Liver (tissue), 9 donors: Measurements from ENCODE around the gene PCSK6. TPM values are rescaled to one million over a fixed set of nuclear protein-coding genes. Genes with fewer than 3 reads are reported as not detected.

ENCODE experiments used
- DNase-seq: peaks from one replicate; pipeline ENCODE4 v3.0.0-alpha.2; 2017; ENCODE audit warnings: low spot score
- H3K27ac ChIP-seq, 2 donors: one replicate each; pipeline ENCODE4 v1.7.0; 2013; ENCODE audit warnings: inconsistent platforms in 2 of 2, low read length in 2 of 2, control low read depth in 1 of 2, low read depth in 1 of 2, mild to moderate bottlenecking in 1 of 2
- H3K27me3 ChIP-seq, 4 donors: one replicate each; pipeline versions ENCODE4 v1.6.1 to v1.7.0; 2013; ENCODE audit warnings: low read length in 3 of 4, inconsistent platforms in 1 of 4, mild to moderate bottlenecking in 1 of 4, moderate library complexity in 1 of 4; ENCODE audit not compliant: control insufficient read depth in 4 of 4, insufficient read depth in 4 of 4
- H3K36me3 ChIP-seq, 4 donors: one replicate each; pipeline versions ENCODE4 v1.6.1 to v1.7.0; 2013; ENCODE audit warnings: low read length in 3 of 4, mild to moderate bottlenecking in 3 of 4, low read depth in 1 of 4, moderate library complexity in 1 of 4; ENCODE audit not compliant: control insufficient read depth in 4 of 4, insufficient read depth in 3 of 4
- H3K4me1 ChIP-seq, 4 donors: one replicate each; pipeline versions ENCODE4 v1.6.1 to v1.7.0; 2013; ENCODE audit warnings: low read length in 3 of 4, mild to moderate bottlenecking in 3 of 4, moderate library complexity in 1 of 4; ENCODE audit not compliant: control insufficient read depth in 4 of 4, insufficient read depth in 4 of 4
- H3K4me3 ChIP-seq, 3 donors: one replicate each; pipeline versions ENCODE4 v1.6.1 to v1.7.0; 2013; ENCODE audit warnings: low read length in 3 of 3, control low read depth in 1 of 3, low read depth in 1 of 3, mild to moderate bottlenecking in 1 of 3
- H3K9ac ChIP-seq, 2 donors: one replicate each; pipeline ENCODE4 v1.7.0; 2013; ENCODE audit warnings: low read length in 2 of 2, mild to moderate bottlenecking in 2 of 2, moderate library complexity in 2 of 2, control low read depth in 1 of 2, low read depth in 1 of 2
- H3K9me3 ChIP-seq, 4 donors: one replicate each; pipeline versions ENCODE4 v1.6.1 to v1.7.0; 2013; ENCODE audit warnings: low read length in 3 of 4; ENCODE audit not compliant: control insufficient read depth in 4 of 4
- ATF3 ChIP-seq: IDR thresholded peaks from 2 replicates; pipeline ENCODE4 v1.6.1; 2016; ENCODE audit warnings: antibody characterized with exemption
- CTCF ChIP-seq: fragments of 150-350 bp; IDR thresholded peaks from 2 replicates; pipeline ENCODE4 v1.5.1; 2017; ENCODE audit warnings: improper control_type of control experiment, low read depth, low read length; ENCODE audit not compliant: missing input control
- EGR1 ChIP-seq, 2 donors: IDR thresholded peaks; 2 replicates each; pipeline ENCODE4 v1.6.1; 2016 to 2018; ENCODE audit warnings: antibody characterized with exemption in 2 of 2, low read depth in 2 of 2
- FOXA1 ChIP-seq: IDR thresholded peaks from 2 replicates; pipeline ENCODE4 v1.6.1; 2016; ENCODE audit warnings: antibody characterized with exemption
- FOXA2 ChIP-seq: IDR thresholded peaks from 2 replicates; pipeline ENCODE4 v1.6.1; 2016; ENCODE audit warnings: antibody characterized with exemption
- GABPA ChIP-seq, 2 donors: IDR thresholded peaks in 1 of 2; conservative IDR thresholded peaks in 1 of 2; 2 replicates each; pipeline ENCODE4 v1.6.1; 2016; ENCODE audit warnings: antibody characterized with exemption in 2 of 2, mild to moderate bottlenecking in 1 of 2, moderate library complexity in 1 of 2
- HNF4A ChIP-seq, 2 donors: conservative IDR thresholded peaks; 2 replicates each; pipeline ENCODE4 v1.6.1; 2016; ENCODE audit warnings: antibody characterized with exemption in 2 of 2, mild to moderate bottlenecking in 2 of 2
- HNF4G ChIP-seq: IDR thresholded peaks from 2 replicates; pipeline ENCODE4 v1.6.1; 2016; ENCODE audit warnings: antibody characterized with exemption
- JUND ChIP-seq, 2 donors: IDR thresholded peaks; 2 replicates each; pipeline ENCODE4 v1.6.1; 2016; ENCODE audit warnings: antibody characterized with exemption in 2 of 2
- MAX ChIP-seq: IDR thresholded peaks from 2 replicates; pipeline ENCODE4 v1.6.1; 2016; ENCODE audit warnings: antibody characterized with exemption
- NR2F2 ChIP-seq: IDR thresholded peaks from 2 replicates; pipeline ENCODE4 v1.6.1; 2016; ENCODE audit warnings: antibody characterized with exemption
- RAD21 ChIP-seq, 2 donors: IDR thresholded peaks; 2 replicates each; pipeline ENCODE4 v1.6.1; 2016; ENCODE audit warnings: antibody characterized with exemption in 2 of 2, mild to moderate bottlenecking in 2 of 2
- REST ChIP-seq: IDR thresholded peaks from 2 replicates; pipeline ENCODE4 v1.6.1; 2016; ENCODE audit warnings: antibody characterized with exemption, mild to moderate bottlenecking
- RXRA ChIP-seq, 2 donors: IDR thresholded peaks; 2 replicates each; pipeline ENCODE4 v1.6.1; 2017 to 2018; ENCODE audit warnings: antibody characterized with exemption in 2 of 2, mild to moderate bottlenecking in 1 of 2
- SP1 ChIP-seq: IDR thresholded peaks from 2 replicates; pipeline ENCODE4 v1.6.1; 2018; ENCODE audit warnings: antibody characterized with exemption, mild to moderate bottlenecking
- TAF1 ChIP-seq: conservative IDR thresholded peaks from 2 replicates; pipeline ENCODE4 v1.6.1; 2016; ENCODE audit warnings: antibody characterized with exemption, mild to moderate bottlenecking
- YY1 ChIP-seq: IDR thresholded peaks from 2 replicates; pipeline ENCODE4 v1.6.1; 2016; ENCODE audit warnings: antibody characterized with exemption, mild to moderate bottlenecking
- ZBTB33 ChIP-seq: IDR thresholded peaks from 2 replicates; pipeline ENCODE4 v1.6.1; 2016; ENCODE audit warnings: antibody characterized with exemption
- WGBS: extraction: QIAGEN DNeasy Blood & Tissue Kit; methylation state at CpG from one replicate; pipeline ENCODE4 v1.1.7; 2013; 5-methylcytosine and 5-hydroxymethylcytosine counted together
- polyA plus RNA-seq, 2 donors: library from polyadenylated mRNA; stranded (reverse) in 1 of 2; unstranded in 1 of 2; fragments of 200-250 nt in 1 of 2; fragments of >200 nt in 1 of 2; fragmentation: Nextera tagmentation in 1 of 2; extraction: Ambion mirVana in 1 of 2; gene quantifications; one replicate each; pipeline versions ENCODE4 v1.2.1 to v1.2.3, GENCODE V29; 2013 to 2015
- total RNA-seq, 2 donors: library from RNA; depleted of rRNA; stranded (reverse); fragments of >200 nt; gene quantifications; one replicate each; pipeline ENCODE4 v1.2.3, GENCODE V29; 2014
- donor health status: healthy.
- donor health status: healthy.
- donor health status: healthy.
- donor health status: healthy.
- donor health status: healthy.

The PCSK6 gene
- total and polyA plus RNA-seq, 4 donors = 94.8 to 398 (median 168) TPM

GRCh38 chr15:101258238-101259144 is 231.0 kb downstream of the PCSK6 start:
- H3K9ac ChIP-seq = peak overlapping the region; percentile 27 to 31
- H3K27ac ChIP-seq = no peak overlapping the region
- DNase-seq = no peak
- TF ChIP-seq RAD21 (IDR thresholded peaks at IDR 0.05) = peak; percentile 95 to 97
- no peak for TF ChIP-seq NR2F2
- TF ChIP-seq HNF4A (conservative IDR thresholded peaks at IDR 0.05) = peak in 1 of 2 donors; percentile 40
- TF ChIP-seq YY1 = peak; percentile 12
- TF ChIP-seq REST = no peak
- TF ChIP-seq ZBTB33 = no peak
- TF ChIP-seq GABPA (IDR thresholded peaks at IDR 0.05 in 1 of 2, conservative IDR thresholded peaks at IDR 0.05 in 1 of 2) = no peak
- TF ChIP-seq FOXA2 = no peak
- no peak for TF ChIP-seq SP1
- TF ChIP-seq HNF4G = no peak
- peak; percentile 89 for TF ChIP-seq CTCF
- no peak for TF ChIP-seq JUND (IDR thresholded peaks at IDR 0.05)
- TF ChIP-seq MAX = no peak
- TF ChIP-seq RXRA (IDR thresholded peaks at IDR 0.05) = no peak
- TF ChIP-seq FOXA1 = no peak
- TF ChIP-seq ATF3 = no peak
- TF ChIP-seq EGR1 (IDR thresholded peaks at IDR 0.05; ENCODE audit: low read depth in 2 of 2) = no peak
- no peak for TF ChIP-seq TAF1
- H3K36me3 ChIP-seq = no peaks in the 10 kb centered on the region
- H3K27me3 ChIP-seq = no peaks in the 10 kb centered on the region
- H3K4me3 ChIP-seq = no peak overlapping the region
- peaks cover 0 to 5% (median 2%) of the 10 kb centered on the region in 4 donors for H3K4me1 ChIP-seq
- no peaks in the 10 kb centered on the region for H3K9me3 ChIP-seq
- 25% methylated on average over 11 of the region's 11 CpGs for WGBS
